ENCODE results near the gene GARIN5B.

GRCh38 chr19:55385724-55386492 lies 22.8 kb upstream of the GARIN5B start, which contains the start of gene RPL28:
- TF ChIP-seq EZH2 (IDR thresholded peaks at IDR 0.05; ENCODE audit: insufficient read depth, poor library complexity, severe bottlenecking) (no peak), EZH2phosphoT487 (IDR thresholded peaks at IDR 0.05; ENCODE audit: insufficient read depth, low read depth) (no peak)
